GM18499 (cell line): ENCODE data around the gene ZNF605.
"Not testable (repeated sequence)": the region's sequence is repeated elsewhere in the genome, so short reads cannot be mapped to it uniquely, and the experiment has no call there.

Source experiments
- ATAC-seq: cut with Tn5 transposase; IDR thresholded peaks from one replicate; pipeline ENCODE4 v1.9.1; 2021; ENCODE audit warnings: moderate number of reproducible peaks; ENCODE audit not compliant: insufficient read depth, unreplicated experiment

The ZNF605 gene

GRCh38 chr12:132956011-132956788 is at the start of gene ZNF605:
TSS of gene ZNF605 (minus strand) at chr12:132956306. CDS start at chr12:132945635, 10,671 bp downstream.
- peak; percentile 79 for ATAC-seq

GRCh38 chr12:132998741-132999140 is 42.6 kb upstream of the ZNF605 start:
- no peak for ATAC-seq

- no peak for ATAC-seq
These were observed 30.7 kb upstream of the ZNF605 start for GRCh38 chr12:132986885-132987225.

- ATAC-seq, result peak; percentile 82
These were observed 30.1 kb upstream of the ZNF605 start, which contains the start of gene ZNF26 for GRCh38 chr12:132986001-132986884. TSS of gene ZNF26 (plus strand) at chr12:132986367. CDS start at chr12:132986841, 474 bp downstream.

- not testable (repeated sequence) for ATAC-seq
These were observed 20.8 kb upstream of the ZNF605 start for GRCh38 chr12:132976870-132977269.

- no peak for ATAC-seq
These were observed 16.3 kb upstream of the ZNF605 start for GRCh38 chr12:132972374-132972773.

- no peak for ATAC-seq
These were observed 11.6 kb upstream of the ZNF605 start for GRCh38 chr12:132967736-132968135.

- ATAC-seq, result no peak
These were observed 10.7 kb upstream of the ZNF605 start for GRCh38 chr12:132966676-132967415.

- ATAC-seq, result no peak
These were observed 9.7 kb upstream of the ZNF605 start for GRCh38 chr12:132965796-132966195.

GRCh38 chr12:132963947-132964346 is 7.8 kb upstream of the ZNF605 start:
- not testable (repeated sequence) for ATAC-seq

GRCh38 chr12:132961790-132962189 is 5.7 kb upstream of the ZNF605 start:
- ATAC-seq, result not testable (repeated sequence)

- no peak for ATAC-seq
These were observed 754 bp downstream of the ZNF605 start for GRCh38 chr12:132955094-132956010.

GRCh38 chr12:132954471-132955048 is 1.5 kb downstream of the ZNF605 start:
- ATAC-seq, result no peak

GRCh38 chr12:132953771-132954170 is 2.3 kb downstream of the ZNF605 start:
- no peak for ATAC-seq

GRCh38 chr12:132953163-132953425 is 3.0 kb downstream of the ZNF605 start:
- no peak for ATAC-seq

- no peak for ATAC-seq
These were observed 3.5 kb downstream of the ZNF605 start for GRCh38 chr12:132952371-132953162.

- ATAC-seq, result no peak
These were observed 4.5 kb downstream of the ZNF605 start for GRCh38 chr12:132951649-132952048.

- ATAC-seq, result no peak
These were observed 5.1 kb downstream of the ZNF605 start for GRCh38 chr12:132950844-132951535.
